BLaER1 (cell line): Measurements from ENCODE around the gene FAM124A.

ENCODE experiments used
- H3K27ac ChIP-seq: shearing (Covaris generic); formaldehyde crosslinking; 2 replicates; pipeline ENCODE4 v1.8.1; 2022
- H3K27me3 ChIP-seq: shearing (Covaris generic); formaldehyde crosslinking; 2 replicates; pipeline ENCODE4 v1.8.1; 2022
- H3K36me3 ChIP-seq: shearing (Covaris generic); formaldehyde crosslinking; 2 replicates; pipeline ENCODE4 v1.8.1; 2022
- H3K4me1 ChIP-seq: shearing (Covaris generic); formaldehyde crosslinking; 2 replicates; pipeline ENCODE4 v1.8.1; 2022
- H3K4me2 ChIP-seq: shearing (Covaris generic); formaldehyde crosslinking; 2 replicates; pipeline ENCODE4 v1.8.1; 2022
- H3K4me3 ChIP-seq: shearing (Covaris generic); formaldehyde crosslinking; 2 replicates; pipeline ENCODE4 v1.8.1; 2022
- H3K9ac ChIP-seq: shearing (Covaris generic); formaldehyde crosslinking; 2 replicates; pipeline ENCODE4 v1.8.1; 2022
- H3K9me3 ChIP-seq: shearing (Covaris generic); formaldehyde crosslinking; 2 replicates; pipeline ENCODE4 v1.8.1; 2022
- H4K20me1 ChIP-seq: shearing (Covaris generic); formaldehyde crosslinking; 2 replicates; pipeline ENCODE4 v1.8.1; 2022
- Cebpa-rat ChIP-seq: shearing (Covaris generic); IDR thresholded peaks from 2 replicates; pipeline ENCODE4 v1.8.1; 2022

FAM124A gene

GRCh38 chr13:51237887-51238286, 15.7 kb downstream of the FAM124A start:
- Histone ChIP-seq H3K4me2 (peak overlapping the region; percentile 51), H3K36me3 (no peaks in the 10 kb centered on the region), H3K4me1 (peaks cover 52% of the 10 kb centered on the region), H3K27me3 (no peaks in the 10 kb centered on the region), H4K20me1 (no peaks in the 10 kb centered on the region), H3K4me3 (no peak overlapping the region), H3K27ac (no peak overlapping the region), H3K9me3 (no peaks in the 10 kb centered on the region), H3K9ac (no peak overlapping the region)
- no peak for TF ChIP-seq Cebpa-rat

DNA sequence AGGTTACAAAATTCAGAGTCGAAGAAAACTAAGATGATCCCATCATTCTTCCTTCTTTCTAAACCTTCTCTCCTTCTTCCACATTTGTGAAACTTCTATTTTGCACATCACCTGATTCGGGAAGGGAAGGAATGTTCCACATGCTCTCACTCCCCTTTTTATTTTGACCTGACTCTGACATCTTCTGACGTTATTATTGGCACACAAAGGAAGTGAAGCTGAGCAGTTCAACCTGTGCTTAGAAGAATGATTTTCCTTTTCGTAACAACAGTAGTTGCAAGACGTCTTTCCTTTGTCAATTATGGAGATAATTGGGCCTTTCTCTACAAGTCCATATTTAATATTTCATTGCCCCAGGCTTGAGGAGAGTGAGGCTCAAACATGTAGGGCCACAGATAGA, 18.0 kb downstream of the FAM124A start:
- Histone ChIP-seq H3K27me3 (no peaks in the 10 kb centered on the region), H3K4me2 (no peak overlapping the region), H3K27ac (no peak overlapping the region), H3K36me3 (no peaks in the 10 kb centered on the region), H3K9me3 (no peaks in the 10 kb centered on the region), H3K4me3 (no peak overlapping the region), H3K9ac (no peak overlapping the region), H3K4me1 (peaks cover 37% of the 10 kb centered on the region), H4K20me1 (no peaks in the 10 kb centered on the region)
- no peak for TF ChIP-seq Cebpa-rat

GRCh38 chr13:51240958-51241357, 18.8 kb downstream of the FAM124A start:
- no peak overlapping the region for H3K4me2 ChIP-seq
- no peak overlapping the region for H3K9ac ChIP-seq
- H4K20me1 ChIP-seq, result no peaks in the 10 kb centered on the region
- no peak overlapping the region for H3K27ac ChIP-seq
- TF ChIP-seq Cebpa-rat, result no peak
- H3K9me3 ChIP-seq, result no peaks in the 10 kb centered on the region
- no peak overlapping the region for H3K4me3 ChIP-seq
- H3K27me3 ChIP-seq, result no peaks in the 10 kb centered on the region
- H3K4me1 ChIP-seq, result peaks cover 29% of the 10 kb centered on the region
- no peaks in the 10 kb centered on the region for H3K36me3 ChIP-seq

GRCh38 chr13:51241720-51242119, 19.5 kb downstream of the FAM124A start:
- no peak for TF ChIP-seq Cebpa-rat
- Histone ChIP-seq H3K36me3 (no peaks in the 10 kb centered on the region), H3K4me3 (no peak overlapping the region), H3K4me1 (peaks cover 21% of the 10 kb centered on the region), H3K9me3 (no peaks in the 10 kb centered on the region), H3K27me3 (no peaks in the 10 kb centered on the region), H3K27ac (no peak overlapping the region), H3K4me2 (no peak overlapping the region), H3K9ac (no peak overlapping the region), H4K20me1 (no peaks in the 10 kb centered on the region)

GRCh38 chr13:51243227-51243626, 21.0 kb downstream of the FAM124A start:
- Histone ChIP-seq H3K36me3 (no peaks in the 10 kb centered on the region), H3K4me3 (no peak overlapping the region), H3K27ac (no peak overlapping the region), H3K4me2 (no peak overlapping the region), H3K4me1 (peaks cover 6% of the 10 kb centered on the region), H3K27me3 (no peaks in the 10 kb centered on the region), H4K20me1 (no peaks in the 10 kb centered on the region), H3K9me3 (no peaks in the 10 kb centered on the region), H3K9ac (no peak overlapping the region)
- TF ChIP-seq Cebpa-rat, result no peak

GRCh38 chr13:51243832-51244231, 21.6 kb downstream of the FAM124A start:
- no peaks in the 10 kb centered on the region for H4K20me1 ChIP-seq
- H3K4me1 ChIP-seq, result peaks cover under 1% of the 10 kb centered on the region; the same call in 1 of the 2 replicates
- TF ChIP-seq Cebpa-rat, result no peak
- H3K27ac ChIP-seq, result no peak overlapping the region
- no peaks in the 10 kb centered on the region for H3K9me3 ChIP-seq
- no peak overlapping the region for H3K4me3 ChIP-seq
- H3K9ac ChIP-seq, result no peak overlapping the region
- no peak overlapping the region for H3K4me2 ChIP-seq
- H3K36me3 ChIP-seq, result no peaks in the 10 kb centered on the region
- H3K27me3 ChIP-seq, result no peaks in the 10 kb centered on the region

- H3K4me3 ChIP-seq, result no peak overlapping the region
Observed at GRCh38 chr13:51244637-51245405, 22.6 kb downstream of the FAM124A start.

GRCh38 chr13:51245583-51245982, 23.4 kb downstream of the FAM124A start:
- Histone ChIP-seq H3K36me3 (no peaks in the 10 kb centered on the region), H3K4me1 (no peaks in the 10 kb centered on the region), H3K27me3 (no peaks in the 10 kb centered on the region), H4K20me1 (no peaks in the 10 kb centered on the region), H3K9me3 (no peaks in the 10 kb centered on the region), H3K9ac (no peak overlapping the region), H3K27ac (no peak overlapping the region), H3K4me3 (no peak overlapping the region), H3K4me2 (no peak overlapping the region)
- no peak for TF ChIP-seq Cebpa-rat

More at GRCh38 chr13:51244637-51245405, 22.6 kb downstream of the FAM124A start:
- no peak overlapping the region for H3K4me2 ChIP-seq
- no peaks in the 10 kb centered on the region for H4K20me1 ChIP-seq
- no peaks in the 10 kb centered on the region for H3K36me3 ChIP-seq
- TF ChIP-seq Cebpa-rat, result no peak
- H3K4me1 ChIP-seq, result no peaks in the 10 kb centered on the region
- H3K27ac ChIP-seq, result no peak overlapping the region
- no peaks in the 10 kb centered on the region for H3K27me3 ChIP-seq
- H3K9me3 ChIP-seq, result no peaks in the 10 kb centered on the region
- H3K9ac ChIP-seq, result no peak overlapping the region

- Histone ChIP-seq H3K27ac (no peak overlapping the region), H3K4me1 (no peaks in the 10 kb centered on the region), H3K9ac (no peak overlapping the region), H3K4me3 (no peak overlapping the region), H3K27me3 (no peaks in the 10 kb centered on the region), H3K4me2 (no peak overlapping the region), H4K20me1 (no peaks in the 10 kb centered on the region), H3K36me3 (no peaks in the 10 kb centered on the region), H3K9me3 (no peaks in the 10 kb centered on the region)
- no peak for TF ChIP-seq Cebpa-rat
Observed at GRCh38 chr13:51246025-51246417, 23.8 kb downstream of the FAM124A start.

DNA sequence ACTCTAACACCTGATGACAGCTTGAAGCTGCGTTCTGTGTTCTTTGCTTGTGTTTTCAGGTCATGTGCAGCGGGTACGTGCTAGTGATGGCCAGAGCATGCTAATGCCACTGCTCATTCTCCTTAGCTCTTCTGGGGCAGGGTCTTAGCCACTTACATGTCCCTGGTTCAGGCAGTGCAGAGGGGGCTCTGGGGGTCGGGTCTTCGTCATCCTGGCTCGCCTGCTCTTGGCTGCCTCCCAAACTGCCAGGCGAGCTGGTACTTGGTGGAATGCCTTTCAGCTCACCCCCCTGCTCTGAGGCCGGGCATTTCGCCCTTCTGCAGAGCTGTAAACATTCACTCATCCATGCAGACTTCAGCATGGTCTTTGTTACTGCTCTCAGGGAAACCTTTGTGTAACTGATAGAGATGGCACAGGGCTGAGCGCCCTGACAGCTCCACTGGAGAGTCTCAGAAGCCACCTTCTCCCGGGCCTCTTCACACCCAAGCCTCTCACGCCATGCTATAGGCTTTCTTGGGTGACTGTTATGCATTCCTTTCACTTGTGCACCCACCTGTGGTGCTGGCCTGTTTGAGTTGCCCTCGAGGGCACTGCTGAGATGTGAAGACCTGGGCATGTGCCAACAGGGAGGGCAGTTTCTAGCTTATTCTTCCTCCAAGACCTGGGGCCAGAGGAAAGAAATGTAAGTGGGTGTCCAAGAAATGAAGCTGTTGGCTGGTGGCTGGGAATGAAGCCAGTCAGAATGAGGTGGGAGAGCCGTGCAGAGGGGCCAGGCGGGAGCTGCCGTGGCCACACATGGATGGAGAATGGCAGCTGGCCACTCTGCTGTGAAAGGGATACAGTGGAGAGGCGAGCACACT, 24.4 kb downstream of the FAM124A start:
- H3K9ac ChIP-seq, result no peak overlapping the region
- H3K4me1 ChIP-seq, result no peaks in the 10 kb centered on the region
- TF ChIP-seq Cebpa-rat, result no peak

More for the DNA sequence above, 24.4 kb downstream of the FAM124A start:
- H3K9me3 ChIP-seq, result no peaks in the 10 kb centered on the region
- H3K4me3 ChIP-seq, result no peak overlapping the region
- H3K4me2 ChIP-seq, result no peak overlapping the region
- H3K27ac ChIP-seq, result no peak overlapping the region
- no peaks in the 10 kb centered on the region for H3K27me3 ChIP-seq
- no peaks in the 10 kb centered on the region for H4K20me1 ChIP-seq
- no peaks in the 10 kb centered on the region for H3K36me3 ChIP-seq
